K562 (cell line): Measurements from ENCODE around the gene CFHR5. TPM values are rescaled to one million over a fixed set of nuclear protein-coding genes. Genes with fewer than 3 reads are reported as not detected.
A peak's percentile ranks its signal among the peaks of the same experiment; 100 is the strongest.

Experiments used
- CC2D1A ChIP-seq: fragments of 450-650 bp; IDR thresholded peaks from 2 replicates; pipeline ENCODE4 v1.6.1; 2017; ENCODE audit warnings: mild to moderate bottlenecking
- CEBPG ChIP-seq, 3 experiments: fragments of 200-800 bp in 1 of 3; sonication (Bioruptor generic) in 1 of 3; sonication (generic) in 1 of 3; formaldehyde crosslinking in 1 of 3; IDR thresholded peaks in 2 of 3; conservative IDR thresholded peaks in 1 of 3; 2 replicates each; pipeline versions ENCODE4 v1.6.1 to v1.8.0; 2016 to 2022; ENCODE audit warnings: missing compliant biosample characterization in 2 of 3, missing genetic modification characterization in 2 of 3, mild to moderate bottlenecking in 1 of 3, missing genetic modification reagents in 1 of 3
- HNRNPK ChIP-seq: fragments of 200-400 bp; formaldehyde crosslinking; IDR thresholded peaks from one replicate; pipeline ENCODE4 v1.6.1; 2018; ENCODE audit warnings: mild to moderate bottlenecking, low read depth, low read length; ENCODE audit not compliant: poor library complexity, severe bottlenecking
- LCOR ChIP-seq: sonication (generic); formaldehyde crosslinking; IDR thresholded peaks from 2 replicates; pipeline ENCODE4 v1.8.0; 2022; ENCODE audit warnings: mild to moderate bottlenecking, missing genetic modification reagents
- PHTF2 ChIP-seq: fragments of 250-450 bp; sonication (Bioruptor Pico); IDR thresholded peaks from 2 replicates; pipeline ENCODE4 v1.5.0; 2021; ENCODE audit warnings: mild to moderate bottlenecking
- POLR2A ChIP-seq: fragments of 450-650 bp; conservative IDR thresholded peaks from 2 replicates; pipeline ENCODE4 v1.6.1; 2016
- RFX5 ChIP-seq: IDR thresholded peaks from 2 replicates; pipeline ENCODE4 v1.6.1; 2011; ENCODE audit warnings: low read depth, mild to moderate bottlenecking, improper control_type of control experiment, low read length
- SNRNP70 ChIP-seq: fragments of 200-400 bp; formaldehyde crosslinking; optimal IDR thresholded peaks from 2 replicates; pipeline ENCODE3; 2017; ENCODE audit warnings: low read depth, low read length
- polyA plus RNA-seq, 8 experiments: library from polyadenylated mRNA; depleted of rRNA in 4 of 8; stranded (reverse) in 5 of 8; unstranded in 3 of 8; fragments of >200 nt; fragmentation: Nextera tagmentation in 2 of 8; fragmentation: Illumina TruSeq in 1 of 8; extraction: Ambion mirVana in 2 of 8; extraction: Trizol in 1 of 8; gene quantifications; 2 replicates each; pipeline versions ENCODE4 v1.2.1 to v1.2.3, GENCODE V29; 2011 to 2014; ENCODE audit warnings: inconsistent platforms in 1 of 8, missing spikeins in 1 of 8
- total RNA-seq, 7 experiments: library from RNA; depleted of rRNA in 6 of 7; stranded (reverse); fragments of >200 nt in 6 of 7; fragmentation: Illumina TruSeq in 2 of 7; extraction: Trizol in 2 of 7; gene quantifications; 2 replicates each; pipeline versions ENCODE4 v1.2.1 to v1.2.3, GENCODE V29; 2011 to 2021; ENCODE audit warnings: low replicate concordance in 1 of 7
- TF ChIP-seq, protein P1 (sequence below): fragments of 200-800 bp; sonication (Bioruptor generic); IDR thresholded peaks from 2 replicates; pipeline ENCODE4 v1.6.1; 2016; ENCODE audit warnings: missing genetic modification characterization, missing compliant biosample characterization
- TF ChIP-seq, protein P2 (sequence below): fragments of 200-400 bp; formaldehyde crosslinking; IDR thresholded peaks from 2 replicates; pipeline ENCODE4 v1.6.1; 2017; ENCODE audit warnings: mild to moderate bottlenecking, low read depth, low read length, moderate library complexity
- TF ChIP-seq, protein P3 (sequence below): fragments of 250-450 bp; sonication (Bioruptor Pico); IDR thresholded peaks from 2 replicates; pipeline ENCODE4 v1.5.0; 2021; ENCODE audit warnings: mild to moderate bottlenecking, moderate library complexity
- TF ChIP-seq, protein P4 (sequence below), 2 experiments: fragments of 150-350 bp in 1 of 2; IDR thresholded peaks; 2 replicates each; pipeline ENCODE4 v1.6.1; 2012 to 2016; ENCODE audit warnings: low read depth in 2 of 2, low read length in 2 of 2, mild to moderate bottlenecking in 1 of 2, moderate library complexity in 1 of 2

Gene CFHR5
- total and polyA plus RNA-seq, 9 of the 15 experiments (the other 6 are each of a cell fraction or from before 2014, with no cell fraction given) = not detected

DNA sequence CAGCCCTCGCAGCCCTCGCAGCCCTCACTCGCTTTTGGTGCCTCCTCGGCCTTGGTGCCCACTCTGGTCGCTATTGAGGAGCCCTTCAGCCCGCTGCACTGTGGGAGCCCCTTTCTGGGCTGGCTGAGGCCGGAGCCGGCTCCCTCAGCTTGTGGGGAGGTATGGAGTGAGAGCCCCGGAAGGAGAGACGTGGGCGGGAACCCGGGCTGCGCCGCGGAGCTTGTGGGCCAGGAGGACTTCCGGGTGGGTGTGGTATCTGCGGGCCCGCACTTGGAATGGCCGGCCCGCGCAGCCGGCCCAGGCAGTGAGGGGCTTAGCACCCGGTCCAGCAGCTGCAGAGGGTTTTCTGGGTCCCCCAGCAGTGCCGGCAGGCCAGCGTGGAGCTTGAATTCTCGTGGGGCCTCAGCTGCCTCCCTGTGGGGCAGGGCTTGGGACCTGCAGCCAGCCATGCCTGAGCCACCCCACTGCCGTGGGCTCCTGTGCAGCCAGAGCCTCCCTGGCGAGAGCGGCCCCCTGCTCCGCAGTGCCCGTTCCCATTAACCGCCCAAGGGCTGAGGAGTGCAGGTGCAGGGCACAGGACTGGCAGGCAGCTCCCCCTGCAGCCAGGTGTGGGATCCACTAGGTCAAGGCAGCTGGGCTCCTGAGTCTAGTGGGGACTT is 43.7 kb upstream of the CFHR5 start (continued):
- TF ChIP-seq, protein P1, sequence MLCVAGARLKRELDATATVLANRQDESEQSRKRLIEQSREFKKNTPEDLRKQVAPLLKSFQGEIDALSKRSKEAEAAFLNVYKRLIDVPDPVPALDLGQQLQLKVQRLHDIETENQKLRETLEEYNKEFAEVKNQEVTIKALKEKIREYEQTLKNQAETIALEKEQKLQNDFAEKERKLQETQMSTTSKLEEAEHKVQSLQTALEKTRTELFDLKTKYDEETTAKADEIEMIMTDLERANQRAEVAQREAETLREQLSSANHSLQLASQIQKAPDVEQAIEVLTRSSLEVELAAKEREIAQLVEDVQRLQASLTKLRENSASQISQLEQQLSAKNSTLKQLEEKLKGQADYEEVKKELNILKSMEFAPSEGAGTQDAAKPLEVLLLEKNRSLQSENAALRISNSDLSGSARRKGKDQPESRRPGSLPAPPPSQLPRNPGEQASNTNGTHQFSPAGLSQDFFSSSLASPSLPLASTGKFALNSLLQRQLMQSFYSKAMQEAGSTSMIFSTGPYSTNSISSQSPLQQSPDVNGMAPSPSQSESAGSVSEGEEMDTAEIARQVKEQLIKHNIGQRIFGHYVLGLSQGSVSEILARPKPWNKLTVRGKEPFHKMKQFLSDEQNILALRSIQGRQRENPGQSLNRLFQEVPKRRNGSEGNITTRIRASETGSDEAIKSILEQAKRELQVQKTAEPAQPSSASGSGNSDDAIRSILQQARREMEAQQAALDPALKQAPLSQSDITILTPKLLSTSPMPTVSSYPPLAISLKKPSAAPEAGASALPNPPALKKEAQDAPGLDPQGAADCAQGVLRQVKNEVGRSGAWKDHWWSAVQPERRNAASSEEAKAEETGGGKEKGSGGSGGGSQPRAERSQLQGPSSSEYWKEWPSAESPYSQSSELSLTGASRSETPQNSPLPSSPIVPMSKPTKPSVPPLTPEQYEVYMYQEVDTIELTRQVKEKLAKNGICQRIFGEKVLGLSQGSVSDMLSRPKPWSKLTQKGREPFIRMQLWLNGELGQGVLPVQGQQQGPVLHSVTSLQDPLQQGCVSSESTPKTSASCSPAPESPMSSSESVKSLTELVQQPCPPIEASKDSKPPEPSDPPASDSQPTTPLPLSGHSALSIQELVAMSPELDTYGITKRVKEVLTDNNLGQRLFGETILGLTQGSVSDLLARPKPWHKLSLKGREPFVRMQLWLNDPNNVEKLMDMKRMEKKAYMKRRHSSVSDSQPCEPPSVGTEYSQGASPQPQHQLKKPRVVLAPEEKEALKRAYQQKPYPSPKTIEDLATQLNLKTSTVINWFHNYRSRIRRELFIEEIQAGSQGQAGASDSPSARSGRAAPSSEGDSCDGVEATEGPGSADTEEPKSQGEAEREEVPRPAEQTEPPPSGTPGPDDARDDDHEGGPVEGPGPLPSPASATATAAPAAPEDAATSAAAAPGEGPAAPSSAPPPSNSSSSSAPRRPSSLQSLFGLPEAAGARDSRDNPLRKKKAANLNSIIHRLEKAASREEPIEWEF = no peak
- TF ChIP-seq POLR2A (peak; percentile 79), PHTF2 (CRISPR knock-in tag) (no peak), SNRNP70 (no peak), CC2D1A (peak; percentile 59), RFX5 (no peak), CEBPG (CRISPR knock-in tag; IDR thresholded peaks at IDR 0.05) (no peak), CEBPG (tag; conservative IDR thresholded peaks at IDR 0.05 in 1 of 2, IDR thresholded peaks at IDR 0.05 in 1 of 2) (no peak), LCOR (no peak), HNRNPK (no peak)
- TF ChIP-seq, protein P2, sequence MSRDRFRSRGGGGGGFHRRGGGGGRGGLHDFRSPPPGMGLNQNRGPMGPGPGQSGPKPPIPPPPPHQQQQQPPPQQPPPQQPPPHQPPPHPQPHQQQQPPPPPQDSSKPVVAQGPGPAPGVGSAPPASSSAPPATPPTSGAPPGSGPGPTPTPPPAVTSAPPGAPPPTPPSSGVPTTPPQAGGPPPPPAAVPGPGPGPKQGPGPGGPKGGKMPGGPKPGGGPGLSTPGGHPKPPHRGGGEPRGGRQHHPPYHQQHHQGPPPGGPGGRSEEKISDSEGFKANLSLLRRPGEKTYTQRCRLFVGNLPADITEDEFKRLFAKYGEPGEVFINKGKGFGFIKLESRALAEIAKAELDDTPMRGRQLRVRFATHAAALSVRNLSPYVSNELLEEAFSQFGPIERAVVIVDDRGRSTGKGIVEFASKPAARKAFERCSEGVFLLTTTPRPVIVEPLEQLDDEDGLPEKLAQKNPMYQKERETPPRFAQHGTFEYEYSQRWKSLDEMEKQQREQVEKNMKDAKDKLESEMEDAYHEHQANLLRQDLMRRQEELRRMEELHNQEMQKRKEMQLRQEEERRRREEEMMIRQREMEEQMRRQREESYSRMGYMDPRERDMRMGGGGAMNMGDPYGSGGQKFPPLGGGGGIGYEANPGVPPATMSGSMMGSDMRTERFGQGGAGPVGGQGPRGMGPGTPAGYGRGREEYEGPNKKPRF = no peak
- TF ChIP-seq, protein P3, sequence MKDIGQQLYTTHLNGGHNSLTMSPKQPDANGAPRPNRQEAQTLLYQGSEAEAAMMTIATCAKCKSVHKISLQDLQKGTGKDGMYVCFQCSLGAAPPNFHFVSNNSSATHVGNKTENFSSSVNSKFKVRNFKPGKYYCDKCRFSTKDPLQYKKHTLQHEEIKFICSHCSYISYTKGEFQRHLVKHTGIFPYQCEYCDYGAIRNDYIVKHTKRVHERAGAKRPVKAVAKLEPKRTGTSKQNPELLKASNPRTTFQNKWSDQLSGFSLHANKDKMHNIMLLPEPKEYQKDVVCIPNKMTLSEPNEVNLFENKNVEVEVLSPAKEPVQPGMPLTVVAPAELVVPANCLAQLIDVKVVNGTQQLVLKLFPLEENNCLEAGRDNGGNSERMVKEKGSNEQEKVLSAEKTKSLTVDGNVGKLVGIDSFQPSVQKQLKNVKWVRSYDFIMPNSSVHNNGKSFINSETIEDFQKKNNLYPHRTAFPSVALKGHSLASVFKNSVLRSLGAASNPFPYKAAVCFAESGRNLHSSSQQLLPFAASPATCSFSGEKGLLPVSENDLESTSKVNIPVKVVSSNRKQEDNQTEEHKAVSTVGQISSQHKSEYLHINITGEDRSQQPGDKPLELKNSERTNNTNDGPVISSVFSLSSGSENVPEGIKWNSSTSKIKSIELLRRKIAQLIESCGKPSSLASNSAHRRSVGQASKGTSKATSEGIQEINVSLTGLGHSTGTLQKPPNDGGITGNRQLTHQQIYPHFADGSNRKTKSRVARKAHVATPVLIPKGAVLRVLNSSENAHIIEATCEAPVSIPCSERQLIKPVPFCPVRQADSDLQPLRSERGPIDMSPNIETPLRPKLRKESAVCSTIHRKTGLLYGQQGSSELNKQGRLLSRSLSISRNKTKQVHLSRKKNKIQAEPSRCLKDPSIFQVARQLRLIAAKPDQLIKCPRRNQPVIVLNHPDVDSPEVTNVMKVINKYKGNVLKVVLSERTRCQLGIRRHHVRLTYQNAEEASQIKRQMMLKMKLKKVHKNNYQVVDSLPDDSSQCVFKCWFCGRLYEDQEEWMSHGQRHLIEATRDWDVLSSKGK (CRISPR knock-in tag) = no peak
- TF ChIP-seq, protein P4, sequence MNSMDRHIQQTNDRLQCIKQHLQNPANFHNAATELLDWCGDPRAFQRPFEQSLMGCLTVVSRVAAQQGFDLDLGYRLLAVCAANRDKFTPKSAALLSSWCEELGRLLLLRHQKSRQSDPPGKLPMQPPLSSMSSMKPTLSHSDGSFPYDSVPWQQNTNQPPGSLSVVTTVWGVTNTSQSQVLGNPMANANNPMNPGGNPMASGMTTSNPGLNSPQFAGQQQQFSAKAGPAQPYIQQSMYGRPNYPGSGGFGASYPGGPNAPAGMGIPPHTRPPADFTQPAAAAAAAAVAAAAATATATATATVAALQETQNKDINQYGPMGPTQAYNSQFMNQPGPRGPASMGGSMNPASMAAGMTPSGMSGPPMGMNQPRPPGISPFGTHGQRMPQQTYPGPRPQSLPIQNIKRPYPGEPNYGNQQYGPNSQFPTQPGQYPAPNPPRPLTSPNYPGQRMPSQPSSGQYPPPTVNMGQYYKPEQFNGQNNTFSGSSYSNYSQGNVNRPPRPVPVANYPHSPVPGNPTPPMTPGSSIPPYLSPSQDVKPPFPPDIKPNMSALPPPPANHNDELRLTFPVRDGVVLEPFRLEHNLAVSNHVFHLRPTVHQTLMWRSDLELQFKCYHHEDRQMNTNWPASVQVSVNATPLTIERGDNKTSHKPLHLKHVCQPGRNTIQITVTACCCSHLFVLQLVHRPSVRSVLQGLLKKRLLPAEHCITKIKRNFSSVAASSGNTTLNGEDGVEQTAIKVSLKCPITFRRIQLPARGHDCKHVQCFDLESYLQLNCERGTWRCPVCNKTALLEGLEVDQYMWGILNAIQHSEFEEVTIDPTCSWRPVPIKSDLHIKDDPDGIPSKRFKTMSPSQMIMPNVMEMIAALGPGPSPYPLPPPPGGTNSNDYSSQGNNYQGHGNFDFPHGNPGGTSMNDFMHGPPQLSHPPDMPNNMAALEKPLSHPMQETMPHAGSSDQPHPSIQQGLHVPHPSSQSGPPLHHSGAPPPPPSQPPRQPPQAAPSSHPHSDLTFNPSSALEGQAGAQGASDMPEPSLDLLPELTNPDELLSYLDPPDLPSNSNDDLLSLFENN (IDR thresholded peaks at IDR 0.05; ENCODE audit: low read depth in 2 of 2, low read length in 2 of 2) = no peak
